Hepatocyte (in vitro differentiated cells): ENCODE results near the gene GTPBP1.

Experiments used
- EZH2 ChIP-seq: fragments of 200-600 bp; sonication (generic); IDR thresholded peaks from 2 replicates; pipeline ENCODE4 v1.6.1; 2016; ENCODE audit warnings: antibody characterized with exemption, mild to moderate bottlenecking, borderline replicate concordance
- EZH2phosphoT487 ChIP-seq: fragments of 200-600 bp; sonication (generic); IDR thresholded peaks from one replicate; pipeline ENCODE4 v1.6.1; 2018; ENCODE audit warnings: antibody characterized with exemption, mild to moderate bottlenecking, low read depth, moderate library complexity; ENCODE audit not compliant: unreplicated experiment, severe bottlenecking

- no peak for TF ChIP-seq EZH2
- TF ChIP-seq EZH2phosphoT487: no peak
These were observed 14.6 kb downstream of the GTPBP1 start for GRCh38 chr22:38720350-38720749.
